Suprapubic skin (tissue), 4 donors: ENCODE results near the gene TMEM186.

Experiments
- CTCF ChIP-seq, 2 donors: fragments of 200-600 bp in 1 of 2; fragments of 450-650 bp in 1 of 2; sonication (generic) in 1 of 2; IDR thresholded peaks; one replicate each; pipeline ENCODE4 v1.5.1; 2016 to 2019; ENCODE audit warnings: antibody characterized with exemption in 2 of 2, mild to moderate bottlenecking in 1 of 2, moderate library complexity in 1 of 2
- POLR2A ChIP-seq, 2 donors: fragments of 450-650 bp; IDR thresholded peaks; one replicate each; pipeline ENCODE4 v1.6.1; 2017; ENCODE audit warnings: antibody characterized with exemption in 2 of 2, mild to moderate bottlenecking in 2 of 2, moderate library complexity in 2 of 2
- POLR2AphosphoS5 ChIP-seq, 3 donors: sonication (generic); formaldehyde crosslinking; IDR thresholded peaks; one replicate each; pipeline ENCODE4 v1.6.1; 2017; ENCODE audit warnings: antibody characterized with exemption in 3 of 3

- TF ChIP-seq CTCF (IDR thresholded peaks at IDR 0.05) (no peak), POLR2AphosphoS5 (IDR thresholded peaks at IDR 0.05) (no peak), POLR2A (IDR thresholded peaks at IDR 0.05) (no peak)
These were observed 10.6 kb upstream of the TMEM186 start for GRCh38 chr16:8808009-8808408.
